BE2C (cell line): Measurements from ENCODE around the gene FIGLA.

Experiments used
- DNase-seq: peaks from one replicate; pipeline ENCODE4 v3.0.0-alpha.2; 2020
- H3K27me3 ChIP-seq: fragments of 250-450 bp; sonication (Bioruptor Pico); 2 replicates; pipeline ENCODE4 v1.5.1; 2020; ENCODE audit warnings: mild to moderate bottlenecking
- H3K36me3 ChIP-seq: fragments of 250-450 bp; sonication (Bioruptor Pico); 2 replicates; pipeline ENCODE4 v1.5.1; 2020; ENCODE audit warnings: mild to moderate bottlenecking
- H3K4me1 ChIP-seq: fragments of 250-450 bp; sonication (Bioruptor Pico); 2 replicates; pipeline ENCODE4 v1.5.1; 2020
- H3K4me3 ChIP-seq: 2 replicates; pipeline ENCODE4 v1.5.1; 2011; ENCODE audit warnings: low read depth, low read length
- H3K9me3 ChIP-seq: fragments of 250-450 bp; sonication (Bioruptor Pico); 2 replicates; pipeline ENCODE4 v1.5.1; 2020
- CTCF ChIP-seq: IDR thresholded peaks from 2 replicates; pipeline ENCODE4 v1.5.1; 2012; ENCODE audit warnings: mild to moderate bottlenecking, low read depth, low read length

The FIGLA gene

GRCh38 chr2:70775141-70775540, 15.3 kb downstream of the FIGLA start:
- TF ChIP-seq CTCF: no peak
- Histone ChIP-seq H3K27me3 (no peaks in the 10 kb centered on the region), H3K9me3 (no peaks in the 10 kb centered on the region), H3K4me1 (no peaks in the 10 kb centered on the region), H3K4me3 (no peak overlapping the region), H3K36me3 (no peaks in the 10 kb centered on the region)
- no peak for DNase-seq

GRCh38 chr2:70772486-70773155, 17.8 kb downstream of the FIGLA start:
- DNase-seq: no peak
- no peak overlapping the region for H3K4me3 ChIP-seq
- no peaks in the 10 kb centered on the region for H3K9me3 ChIP-seq
- no peaks in the 10 kb centered on the region for H3K27me3 ChIP-seq
- TF ChIP-seq CTCF: no peak
- H3K36me3 ChIP-seq: no peaks in the 10 kb centered on the region
- H3K4me1 ChIP-seq: no peaks in the 10 kb centered on the region

- H3K36me3 ChIP-seq: no peaks in the 10 kb centered on the region
- H3K9me3 ChIP-seq: no peaks in the 10 kb centered on the region
- DNase-seq: no peak
- no peaks in the 10 kb centered on the region for H3K27me3 ChIP-seq
- H3K4me1 ChIP-seq: no peaks in the 10 kb centered on the region
- H3K4me3 ChIP-seq: no peak overlapping the region
- no peak for TF ChIP-seq CTCF
Observed at GRCh38 chr2:70771446-70771845, 19.0 kb downstream of the FIGLA start.

- no peak for DNase-seq
- Histone ChIP-seq H3K27me3 (no peaks in the 10 kb centered on the region), H3K4me3 (no peak overlapping the region), H3K4me1 (no peaks in the 10 kb centered on the region), H3K9me3 (no peaks in the 10 kb centered on the region), H3K36me3 (no peaks in the 10 kb centered on the region)
- TF ChIP-seq CTCF: no peak
Observed at GRCh38 chr2:70769450-70769849, 21.0 kb downstream of the FIGLA start.

- no peak for DNase-seq
- H3K27me3 ChIP-seq: no peaks in the 10 kb centered on the region
Observed at GRCh38 chr2:70768590-70769085, 21.8 kb downstream of the FIGLA start.

More at GRCh38 chr2:70768590-70769085, 21.8 kb downstream of the FIGLA start:
- Histone ChIP-seq H3K9me3 (no peaks in the 10 kb centered on the region), H3K36me3 (no peaks in the 10 kb centered on the region), H3K4me1 (no peaks in the 10 kb centered on the region), H3K4me3 (peak overlapping the region; percentile 17; the same call in 1 of the 2 replicates)
- TF ChIP-seq CTCF: no peak
